Putamen (tissue), 1 donor: ENCODE data around the gene NEUROD4.
A peak's percentile ranks its signal among the peaks of the same experiment; 100 is the strongest.

Source experiments
- DNase-seq: peaks from one replicate; pipeline ENCODE4 v3.0.0-alpha.2; 2016; ENCODE audit warnings: low spot score

Gene NEUROD4

GRCh38 chr12:55061024-55061423, 41.2 kb downstream of the NEUROD4 start:
- no peak for DNase-seq

DNA sequence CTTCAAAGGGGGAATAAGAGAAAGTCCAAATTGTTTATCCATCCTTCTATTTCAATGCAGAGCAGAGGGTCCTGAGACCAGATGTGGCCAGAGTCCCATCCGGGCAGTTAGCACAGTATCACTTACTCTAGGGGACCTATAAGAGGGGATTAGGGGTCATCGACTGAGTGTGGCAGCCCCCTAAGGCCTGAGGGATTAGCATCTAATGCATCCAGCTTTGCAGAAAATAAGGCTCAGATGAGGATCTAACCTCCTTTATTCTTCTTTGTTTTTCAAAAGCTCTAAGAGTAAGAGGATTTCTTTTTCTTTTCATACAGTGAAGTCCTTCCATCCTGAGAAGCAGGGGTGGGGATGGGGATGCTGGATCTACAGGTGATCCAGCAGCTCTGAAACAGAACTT, 43.5 kb downstream of the NEUROD4 start:
- DNase-seq, result no peak

DNA sequence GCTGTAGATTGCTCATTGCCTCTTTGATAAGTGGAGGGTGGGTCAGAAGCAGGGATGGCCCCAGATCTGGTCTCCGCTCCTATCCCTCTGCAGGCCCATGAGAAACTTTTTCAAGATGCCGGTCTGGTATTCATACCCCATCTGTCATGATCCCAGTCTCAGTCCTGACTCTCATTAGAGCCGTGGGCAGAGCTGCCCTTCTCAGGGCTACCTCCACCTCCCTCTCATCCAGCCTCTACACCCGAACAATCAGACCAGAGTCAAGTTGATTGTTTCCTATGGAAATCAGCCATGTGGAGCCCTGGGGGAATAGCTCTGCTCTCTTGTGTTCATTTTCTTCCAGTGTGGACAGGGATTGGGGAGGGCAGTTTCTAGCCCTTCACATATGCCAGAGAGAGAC, 45.8 kb downstream of the NEUROD4 start:
- no peak for DNase-seq

DNA sequence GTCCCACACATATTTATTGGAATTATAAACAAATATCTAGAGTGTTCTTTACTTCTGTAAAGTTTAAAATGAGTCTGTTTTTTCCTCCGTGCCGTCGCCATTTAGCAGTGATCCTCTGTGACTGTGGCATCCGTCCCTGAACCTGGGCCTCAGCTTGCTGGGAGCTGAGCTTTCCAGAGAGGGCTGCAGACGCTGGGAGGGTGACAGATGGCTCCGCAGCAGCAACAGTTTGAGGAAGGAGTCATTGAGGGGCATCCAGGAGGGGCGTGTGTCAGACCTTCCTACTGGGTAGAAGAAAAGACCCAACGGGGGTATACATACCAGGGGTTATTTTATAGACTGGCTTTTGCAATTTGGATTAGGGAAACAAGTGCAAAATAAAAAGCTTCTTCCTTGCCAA, 47.9 kb downstream of the NEUROD4 start:
- DNase-seq, result no peak

GRCh38 chr12:55068416-55069010, 48.7 kb downstream of the NEUROD4 start:
- DNase-seq, result no peak

- peak; percentile 65 for DNase-seq
These were observed 52.3 kb downstream of the NEUROD4 start for GRCh38 chr12:55072083-55072482.

DNA sequence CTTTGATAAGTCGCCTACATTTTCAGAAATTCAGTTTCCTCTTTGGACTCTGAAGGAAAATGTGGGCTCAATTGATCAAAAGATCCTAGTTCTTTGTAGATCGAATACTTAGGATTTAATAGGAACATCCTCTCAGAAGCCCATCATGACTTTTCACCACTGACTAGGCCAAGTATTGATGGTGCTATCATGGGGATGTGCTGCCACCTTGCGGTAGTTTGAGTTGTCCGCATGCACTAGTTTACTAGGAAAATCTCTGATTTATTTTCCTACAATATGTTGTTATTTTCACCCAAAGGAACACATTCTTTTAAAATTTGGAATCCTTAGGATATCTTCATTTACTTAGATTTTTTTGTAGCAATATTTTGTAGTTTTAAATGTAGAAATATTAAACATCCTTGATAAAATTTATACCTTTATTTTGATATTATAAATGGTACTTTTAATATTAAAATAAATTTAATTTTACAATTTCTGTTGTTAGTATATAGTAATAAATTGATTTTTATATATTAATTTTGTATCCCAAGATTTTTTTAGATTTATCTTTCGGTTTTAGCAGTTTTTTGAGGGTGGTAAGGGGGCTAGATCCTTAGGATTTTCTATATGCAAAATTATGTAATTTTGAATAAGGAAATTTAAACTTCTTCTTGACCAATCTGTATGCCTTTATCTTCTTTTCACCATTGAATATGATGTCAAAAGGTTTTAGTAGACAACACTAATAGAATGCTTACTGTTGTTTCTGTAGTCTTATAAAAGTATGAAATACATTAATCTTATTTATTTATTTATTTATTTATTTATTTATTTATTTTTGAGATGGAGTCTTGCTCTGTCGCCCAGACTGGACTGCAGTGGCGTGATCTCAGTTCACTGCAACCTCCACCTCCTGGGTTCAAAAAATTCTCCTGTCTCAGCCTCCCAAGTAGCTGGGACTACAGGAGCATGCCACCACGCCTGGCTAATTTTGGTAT, 53.6 kb downstream of the NEUROD4 start:
- DNase-seq, result peak; percentile 75

DNA sequence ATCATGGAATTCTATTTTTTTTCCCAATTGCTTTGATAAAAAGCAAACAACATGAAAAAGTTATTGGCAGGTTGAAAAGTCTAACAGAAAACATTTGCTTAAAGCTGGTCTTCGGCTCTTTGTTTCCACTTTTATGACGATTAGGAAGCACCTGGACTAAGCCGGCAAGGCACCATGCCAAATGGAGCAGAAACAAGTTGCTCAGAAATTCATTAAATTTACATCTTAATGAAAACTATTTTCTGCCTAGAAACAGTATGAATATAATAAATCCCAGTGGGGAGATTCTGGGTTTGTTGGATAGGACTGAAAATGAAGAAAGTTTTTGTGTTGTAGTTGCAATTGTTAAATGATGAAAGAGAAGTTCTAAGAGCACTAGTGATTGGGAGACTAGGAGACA, 55.0 kb downstream of the NEUROD4 start:
- no peak for DNase-seq
